Heart left ventricle (tissue), 16 donors: ENCODE data around the gene MGAT4B. TPM values are rescaled to one million over a fixed set of nuclear protein-coding genes. Genes with fewer than 3 reads are reported as not detected.
A peak's percentile ranks its signal among the peaks of the same experiment; 100 is the strongest.

Experiments
- ATAC-seq, 4 donors: fragments of 200-7000 bp; cut with Tn5 transposase; one replicate each; pipeline ENCODE4 v1.9.1; 2020 to 2022; ENCODE audit warnings: moderate library complexity in 4 of 4, mild to moderate bottlenecking in 3 of 4, moderate number of reproducible peaks in 1 of 4
- DNase-seq, 5 donors: peaks; one replicate each; pipeline ENCODE4 v3.0.0-alpha.2; 2020
- H3K27ac ChIP-seq, 12 donors: fragments of 200-600 bp; sonication (generic) in 4 of 12; one replicate each; pipeline versions ENCODE4 v1.5.0 to v1.8.0; 2016 to 2022; ENCODE audit warnings: mild to moderate bottlenecking in 2 of 12
- H3K27me3 ChIP-seq, 9 donors: fragments of 200-600 bp; sonication (generic) in 2 of 9; one replicate each; pipeline versions ENCODE4 v1.5.1 to v1.8.0; 2016 to 2022; ENCODE audit warnings: mild to moderate bottlenecking in 3 of 9
- H3K36me3 ChIP-seq, 9 donors: fragments of 200-600 bp; sonication (generic) in 2 of 9; one replicate each; pipeline versions ENCODE4 v1.5.0 to v1.8.0; 2018 to 2022; ENCODE audit warnings: mild to moderate bottlenecking in 2 of 9
- H3K4me1 ChIP-seq, 12 donors: fragments of 200-600 bp; sonication (generic) in 4 of 12; one replicate each; pipeline versions ENCODE4 v1.5.0 to v1.8.0; 2016 to 2022; ENCODE audit warnings: mild to moderate bottlenecking in 3 of 12
- H3K4me3 ChIP-seq, 12 donors: fragments of 200-600 bp; sonication (generic) in 4 of 12; one replicate each; pipeline versions ENCODE4 v1.5.0 to v1.8.0; 2017 to 2022; ENCODE audit warnings: mild to moderate bottlenecking in 9 of 12, moderate library complexity in 4 of 12
- H3K9me3 ChIP-seq, 12 donors: fragments of 200-600 bp; sonication (generic) in 4 of 12; one replicate each; pipeline versions ENCODE4 v1.5.0 to v1.8.0; 2016 to 2022; ENCODE audit warnings: mild to moderate bottlenecking in 1 of 12
- CTCF ChIP-seq, 12 donors: fragments of 200-600 bp; sonication (generic) in 4 of 12; IDR thresholded peaks; one replicate each; pipeline versions ENCODE4 v1.5.0 to v1.8.0; 2018 to 2022; ENCODE audit warnings: antibody characterized with exemption in 12 of 12, mild to moderate bottlenecking in 5 of 12
- POLR2A ChIP-seq, 2 donors: fragments of 450-650 bp; IDR thresholded peaks; one replicate each; pipeline ENCODE4 v1.6.1; 2017; ENCODE audit warnings: antibody characterized with exemption in 2 of 2, mild to moderate bottlenecking in 2 of 2, moderate library complexity in 2 of 2
- WGBS, 4 donors: extraction: QIAGEN DNeasy Blood & Tissue Kit in 2 of 4; methylation state at CpG; one replicate each; pipeline versions ENCODE4 v1.1.5 to v1.1.7; 2013 to 2018; 5-methylcytosine and 5-hydroxymethylcytosine counted together
- intact Hi-C, 10 donors: fragments of 100-400 bp; cut with DNase I; formaldehyde crosslinking; loops; one replicate each; pipeline versions ENCODE4 v1.11.1 to v1.14.2; 2022
- polyA plus RNA-seq, 2 donors: library from polyadenylated mRNA; stranded (reverse); fragments of 200-250 nt; gene quantifications; one replicate each; pipeline ENCODE4 v1.2.3, GENCODE V29; 2013
- total RNA-seq, 9 donors: library from RNA; depleted of rRNA in 2 of 9; stranded (reverse); fragments of >200 nt in 2 of 9; fragmentation: NEBNext Ultra II Directional in 3 of 9; extraction: Animal tissue kit (Norgen Biotek cat#: 25700) in 3 of 9; gene quantifications; one replicate each; pipeline versions ENCODE4 v1.1.0 to v1.2.4, GENCODE V29; 2016 to 2023
- donor health status: ischemic (EF 13 %, LVEDD 7.1; RV severe dilation, severe dysfunction).
- donor health status: healthy with polysubstance abuse.
- donor health status: DM: no; HTN: yes; CAD: no.
- donor health status: DM: no; HTN: no; CAD: no.
- donor health status: ischemic (EF 25% LVEDD 6.9; RV normal size, moderate dysfunction).
- donor health status: ischemic (EF 25% LVEDD 5.7; RV mildly dilated, moderate dysfunction).
- donor health status: healthy.
- donor health status: DM: yes; HTN: yes; CAD: no.
- donor health status: ischemic (EF 35%, LVEDD 5.7; RV mildly dilated, moderate dysfunction).
- donor health status: nonischemic (EF 11% LVEDD 7.7; RV severe dilation, severe dysfunction).
- donor health status: DM: yes; HTN: yes; CAD: no.
- donor health status: PGD.
- donor health status: ischemic (EF 29% LVEDD 5.4; RV normal size, mild dysfunction).
- donor health status: nonischemic (EF 23%, LVEDD 6.1; RV moderate dilation, normal function).

Gene MGAT4B
- total and polyA plus RNA-seq, 11 donors: 49.6 to 209 (median 105) TPM

GRCh38 chr5:179816796-179817469, 10.3 kb upstream of the MGAT4B start:
- WGBS, 4 donors: 1 to 5% (median 1%) methylated on average over 8 to 72 of the region's 72 CpGs
- ATAC-seq (no peak), DNase-seq (peak in 1 of 5 donors; percentile 49)
- H3K4me3 ChIP-seq: peak overlapping the region; percentile 22 to 63 (median 56)
- H3K4me1 ChIP-seq: peaks cover 9 to 42% (median 35%) of the 10 kb centered on the region in 12 donors
- peak overlapping the region in 10 of 12 donors; percentile 9 to 99 (median 57) for H3K27ac ChIP-seq
- no peaks in the 10 kb centered on the region for H3K9me3 ChIP-seq
- peak in 4 of 12 donors; percentile 6 to 27 (median 12) for TF ChIP-seq CTCF (IDR thresholded peaks at IDR 0.05)
- no peak for TF ChIP-seq POLR2A (IDR thresholded peaks at IDR 0.05)
- intact Hi-C loops: no loop called here
- no peaks in the 10 kb centered on the region for H3K27me3 ChIP-seq
- H3K36me3 ChIP-seq: peaks cover 0 to 15% (median 5%) of the 10 kb centered on the region in 9 donors

GRCh38 chr5:179816401-179816795, 9.7 kb upstream of the MGAT4B start:
- TF ChIP-seq CTCF (IDR thresholded peaks at IDR 0.05): no peak
- no peak for TF ChIP-seq POLR2A (IDR thresholded peaks at IDR 0.05)
- peak overlapping the region in 7 of 12 donors; percentile 9 to 99 (median 72) for H3K27ac ChIP-seq

GRCh38 chr5:179815491-179816249, 9.0 kb upstream of the MGAT4B start:
- Histone ChIP-seq H3K36me3 (peaks cover 0 to 14% (median 4%) of the 10 kb centered on the region in 9 donors), H3K4me3 (no peak overlapping the region), H3K4me1 (peaks cover 9 to 40% (median 33%) of the 10 kb centered on the region in 12 donors), H3K9me3 (no peaks in the 10 kb centered on the region), H3K27ac (no peak overlapping the region), H3K27me3 (no peaks in the 10 kb centered on the region)
- DNase-seq: peak in 2 of 5 donors; percentile 12 to 23
- TF ChIP-seq POLR2A (IDR thresholded peaks at IDR 0.05): no peak
- TF ChIP-seq CTCF (IDR thresholded peaks at IDR 0.05): no peak
- WGBS, 4 donors: 94 to 97% (median 95%) methylated on average over 21 of the region's 21 CpGs
- ATAC-seq: no peak
- intact Hi-C loops: no loop called here

More at GRCh38 chr5:179816401-179816795, 9.7 kb upstream of the MGAT4B start:
- no peak for ATAC-seq
- peaks cover 9 to 40% (median 33%) of the 10 kb centered on the region in 12 donors for H3K4me1 ChIP-seq
- peaks cover 0 to 14% (median 4%) of the 10 kb centered on the region in 9 donors for H3K36me3 ChIP-seq
- peak overlapping the region; percentile 22 to 63 (median 56) for H3K4me3 ChIP-seq
- intact Hi-C loops: no loop called here
- 45 to 60% (median 56%) methylated on average over 23 of the region's 23 CpGs for WGBS, 4 donors
- H3K27me3 ChIP-seq: no peaks in the 10 kb centered on the region
- DNase-seq: peak in 2 of 5 donors; percentile 31 to 61
- H3K9me3 ChIP-seq: no peaks in the 10 kb centered on the region

DNA sequence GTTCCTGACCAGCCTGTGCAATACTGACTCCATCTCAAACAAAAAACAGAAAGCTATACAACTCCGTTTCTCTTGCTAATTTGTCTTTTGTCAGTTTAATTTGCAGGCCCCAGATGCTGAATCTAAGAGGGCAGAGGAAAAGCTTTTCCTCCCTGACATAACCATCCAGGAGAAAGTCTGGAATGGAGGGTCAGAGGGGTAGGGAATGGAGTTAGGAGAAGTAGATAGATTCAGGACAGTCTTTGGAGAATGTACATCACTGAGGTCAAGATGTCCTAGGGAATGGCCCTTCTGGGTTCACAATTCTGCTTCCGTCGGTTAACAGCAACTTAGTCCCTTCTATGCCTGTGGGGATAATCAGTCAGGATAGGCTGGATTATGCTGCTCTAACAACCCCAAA, 7.4 kb upstream of the MGAT4B start:
- TF ChIP-seq CTCF (IDR thresholded peaks at IDR 0.05) (no peak), POLR2A (IDR thresholded peaks at IDR 0.05) (no peak)
- intact Hi-C loops: no loop called here
- Histone ChIP-seq H3K27ac (no peak overlapping the region), H3K9me3 (no peaks in the 10 kb centered on the region), H3K27me3 (no peaks in the 10 kb centered on the region), H3K36me3 (peaks cover 0 to 14% (median 4%) of the 10 kb centered on the region in 9 donors), H3K4me1 (peaks cover 0 to 26% (median 20%) of the 10 kb centered on the region in 12 donors), H3K4me3 (no peak overlapping the region)
- DNase-seq: no peak
- no peak for ATAC-seq
- 85 to 87% (median 86%) methylated on average over 3 of the region's 3 CpGs for WGBS, 4 donors
